Measurements from ENCODE around the gene PLEKHB2. TPM values are rescaled to one million over a fixed set of nuclear protein-coding genes. Genes with fewer than 3 reads are reported as not detected.

PLEKHB2 gene
- polyA plus RNA-seq, 1 of the 3 experiments (the other 2 are of a cell fraction): 105 TPM

GRCh38 chr2:131152074-131152473 lies 46.9 kb downstream of the PLEKHB2 start:
- no peak overlapping the region for H3K27ac ChIP-seq (ENCODE audit: low read depth in 2 of 2, low read length in 1 of 2)
- ChIA-PET POLR2A (no interaction called here), CTCF (interaction anchor here (1.0 to 5.0 kb wide), 4 partner anchors 14 to 521 kb away, joined by 3 to 65 read pairs (median 17); no protein-coding TSS in a partner anchor)
- H3K36me3 ChIP-seq (replicated peaks in 1 of 2; ENCODE audit: control insufficient read depth in 1 of 2, insufficient read depth in 2 of 2, low read length in 1 of 2): peaks cover 6 to 30% of the 10 kb centered on the region in 2 experiments
- 58% methylated on average over 7 of the region's 7 CpGs for WGBS (ENCODE audit: low lambda C conversion rate)
- H3K79me2 ChIP-seq (ENCODE audit: insufficient read depth): no peaks in the 10 kb centered on the region
- H3K27me3 ChIP-seq (ENCODE audit: insufficient read depth): no peaks in the 10 kb centered on the region
- no peaks in the 10 kb centered on the region for H3K9me2 ChIP-seq
- peaks cover 3% of the 10 kb centered on the region for H3F3A ChIP-seq (replicated peaks; ENCODE audit: insufficient read depth)
- H3K4me1 ChIP-seq (ENCODE audit: control insufficient read depth in 1 of 2, insufficient read depth in 2 of 2, low read depth in 1 of 2, low read length in 1 of 2): peaks cover 0 to 3% of the 10 kb centered on the region in 2 experiments; a peak in 1 of 4 replicates
- H2AFZ ChIP-seq (ENCODE audit: low read depth): no peak overlapping the region
- H3K9me3 ChIP-seq: no peaks in the 10 kb centered on the region
- no peak overlapping the region for H3K9ac ChIP-seq
- no peak overlapping the region for H3K4me3 ChIP-seq (ENCODE audit: low read depth in 2 of 2, low read length in 1 of 2)
- DNase-seq: peak; percentile 24
- TF ChIP-seq NRF1 (IDR thresholded peaks at IDR 0.05; ENCODE audit: low read depth, low read length) (no peak), REST (IDR thresholded peaks at IDR 0.05; ENCODE audit: low read depth, low read length) (no peak), RAD21 (IDR thresholded peaks at IDR 0.05; ENCODE audit: low read length) (no peak), CHD2 (IDR thresholded peaks at IDR 0.05; ENCODE audit: low read length, partially characterized antibody) (no peak), MEF2A (IDR thresholded peaks at IDR 0.05; ENCODE audit: borderline replicate concordance, low read depth) (no peak), NFIC (IDR thresholded peaks at IDR 0.05; ENCODE audit: borderline replicate concordance) (no peak), SIN3A (IDR thresholded peaks at IDR 0.05; ENCODE audit: borderline replicate concordance, low read depth, low read length) (no peak), GABPA (IDR thresholded peaks at IDR 0.05; ENCODE audit: low read depth) (no peak), EZH2phosphoT487 (IDR thresholded peaks at IDR 0.05; ENCODE audit: borderline replicate concordance, low read depth) (no peak), FOXM1 (IDR thresholded peaks at IDR 0.05; ENCODE audit: low read depth) (no peak)
- TF ChIP-seq, protein P1, sequence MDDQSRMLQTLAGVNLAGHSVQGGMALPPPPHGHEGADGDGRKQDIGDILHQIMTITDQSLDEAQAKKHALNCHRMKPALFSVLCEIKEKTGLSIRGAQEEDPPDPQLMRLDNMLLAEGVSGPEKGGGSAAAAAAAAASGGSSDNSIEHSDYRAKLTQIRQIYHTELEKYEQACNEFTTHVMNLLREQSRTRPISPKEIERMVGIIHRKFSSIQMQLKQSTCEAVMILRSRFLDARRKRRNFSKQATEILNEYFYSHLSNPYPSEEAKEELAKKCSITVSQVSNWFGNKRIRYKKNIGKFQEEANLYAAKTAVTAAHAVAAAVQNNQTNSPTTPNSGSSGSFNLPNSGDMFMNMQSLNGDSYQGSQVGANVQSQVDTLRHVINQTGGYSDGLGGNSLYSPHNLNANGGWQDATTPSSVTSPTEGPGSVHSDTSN (IDR thresholded peaks at IDR 0.05): no peak
- TF ChIP-seq, protein P2, sequence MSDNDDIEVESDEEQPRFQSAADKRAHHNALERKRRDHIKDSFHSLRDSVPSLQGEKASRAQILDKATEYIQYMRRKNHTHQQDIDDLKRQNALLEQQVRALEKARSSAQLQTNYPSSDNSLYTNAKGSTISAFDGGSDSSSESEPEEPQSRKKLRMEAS (IDR thresholded peaks at IDR 0.05; ENCODE audit: low read depth): no peak
- H3K4me2 ChIP-seq: no peak overlapping the region
- H4K20me1 ChIP-seq (ENCODE audit: insufficient read depth): no peaks in the 10 kb centered on the region

- CTCF ChIA-PET: interaction anchor here (0.5 to 5.0 kb wide), 21 partner anchors 10 to 681 kb away, joined by 3 to 65 read pairs (median 5); partner anchors contain the start of gene MZT2A
Measured at GRCh38 chr2:131153529-131153928, 48.4 kb downstream of the PLEKHB2 start.

More at GRCh38 chr2:131153529-131153928, 48.4 kb downstream of the PLEKHB2 start:
- TF ChIP-seq TCF12 (IDR thresholded peaks at IDR 0.05): no peak
- TF ChIP-seq, protein P3, sequence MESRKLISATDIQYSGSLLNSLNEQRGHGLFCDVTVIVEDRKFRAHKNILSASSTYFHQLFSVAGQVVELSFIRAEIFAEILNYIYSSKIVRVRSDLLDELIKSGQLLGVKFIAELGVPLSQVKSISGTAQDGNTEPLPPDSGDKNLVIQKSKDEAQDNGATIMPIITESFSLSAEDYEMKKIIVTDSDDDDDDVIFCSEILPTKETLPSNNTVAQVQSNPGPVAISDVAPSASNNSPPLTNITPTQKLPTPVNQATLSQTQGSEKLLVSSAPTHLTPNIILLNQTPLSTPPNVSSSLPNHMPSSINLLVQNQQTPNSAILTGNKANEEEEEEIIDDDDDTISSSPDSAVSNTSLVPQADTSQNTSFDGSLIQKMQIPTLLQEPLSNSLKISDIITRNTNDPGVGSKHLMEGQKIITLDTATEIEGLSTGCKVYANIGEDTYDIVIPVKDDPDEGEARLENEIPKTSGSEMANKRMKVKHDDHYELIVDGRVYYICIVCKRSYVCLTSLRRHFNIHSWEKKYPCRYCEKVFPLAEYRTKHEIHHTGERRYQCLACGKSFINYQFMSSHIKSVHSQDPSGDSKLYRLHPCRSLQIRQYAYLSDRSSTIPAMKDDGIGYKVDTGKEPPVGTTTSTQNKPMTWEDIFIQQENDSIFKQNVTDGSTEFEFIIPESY (IDR thresholded peaks at IDR 0.05; ENCODE audit: borderline replicate concordance, low read depth): no peak
- Histone ChIP-seq H3K4me1 (ENCODE audit: control insufficient read depth in 1 of 2, insufficient read depth in 2 of 2, low read depth in 1 of 2, low read length in 1 of 2) (peaks cover 0 to under 1% of the 10 kb centered on the region in 2 experiments; a peak in 1 of 4 replicates), H3K36me3 (replicated peaks in 1 of 2; ENCODE audit: control insufficient read depth in 1 of 2, insufficient read depth in 2 of 2, low read length in 1 of 2) (peaks cover 5 to 20% of the 10 kb centered on the region in 2 experiments), H3K9me2 (no peaks in the 10 kb centered on the region), H4K20me1 (ENCODE audit: insufficient read depth) (no peaks in the 10 kb centered on the region), H3K9ac (no peak overlapping the region), H3K27me3 (ENCODE audit: insufficient read depth) (no peaks in the 10 kb centered on the region), H3F3A (replicated peaks; ENCODE audit: insufficient read depth) (peaks cover 3% of the 10 kb centered on the region), H3K79me2 (ENCODE audit: insufficient read depth) (no peaks in the 10 kb centered on the region), H3K9me3 (no peaks in the 10 kb centered on the region), H3K4me3 (ENCODE audit: low read depth in 2 of 2, low read length in 1 of 2) (no peak overlapping the region), H3K4me2 (no peak overlapping the region), H2AFZ (ENCODE audit: low read depth) (no peak overlapping the region), H3K27ac (ENCODE audit: low read depth in 2 of 2, low read length in 1 of 2) (no peak overlapping the region)
- POLR2A ChIA-PET: no interaction called here
- WGBS (ENCODE audit: low lambda C conversion rate): no CpG with 5 or more reads among the region's 4 CpGs
- no peak for DNase-seq
